CD4-positive, alpha-beta T cell (primary cell): ENCODE measurements around the gene FCAR. TPM values are rescaled to one million over a fixed set of nuclear protein-coding genes. Genes with fewer than 3 reads are reported as not detected.
A peak's percentile ranks its signal among the peaks of the same experiment; 100 is the strongest.

Experiments used
- ATAC-seq: fragments of 200-7000 bp; cut with Tn5 transposase; one replicate; pipeline ENCODE4 v1.10.0; 2022; ENCODE audit warnings: mild to moderate bottlenecking; ENCODE audit not compliant: poor library complexity
- CTCF ChIA-PET: fragments of 350-600 bp; sonication (Branson Sonifier 250); formaldehyde crosslinking; loops from one replicate; lab custom pipeline; 2021; ENCODE audit warnings: antibody characterized with exemption, inconsistent platforms; lab: Charles Lee
- POLR2A ChIA-PET: fragments of 350-600 bp; sonication (Branson Sonifier 250); formaldehyde crosslinking; loops from one replicate; lab custom pipeline; 2021; ENCODE audit warnings: antibody characterized with exemption, inconsistent platforms; lab: Charles Lee
- DNase-seq, 14 experiments: peaks; one replicate each; pipeline ENCODE4 v3.0.0-alpha.2; 2013 to 2020; ENCODE audit warnings: mixed read lengths in 2 of 14
- H3K27ac ChIP-seq, 2 donors: one replicate each; pipeline versions ENCODE4 v1.5.1 to v1.7.0; 2013; ENCODE audit warnings: low read length in 2 of 2, low read depth in 1 of 2, mild to moderate bottlenecking in 1 of 2
- H3K27me3 ChIP-seq, 2 experiments: 1 replicate in 1 of 2; 2 replicates in 1 of 2; pipeline versions ENCODE4 v1.6.1 to v1.7.0; 2013; ENCODE audit warnings: low read length in 2 of 2, control low read depth in 1 of 2, mild to moderate bottlenecking in 1 of 2, moderate library complexity in 1 of 2; ENCODE audit not compliant: insufficient read depth in 2 of 2, control insufficient read depth in 1 of 2
- H3K36me3 ChIP-seq: one replicate; pipeline ENCODE4 v1.6.1; 2013; ENCODE audit warnings: low read length, control low read depth; ENCODE audit not compliant: insufficient read depth
- H3K4me1 ChIP-seq: one replicate; pipeline ENCODE4 v1.6.1; 2013; ENCODE audit warnings: low read length, control low read depth; ENCODE audit not compliant: insufficient read depth
- H3K4me3 ChIP-seq: one replicate; pipeline ENCODE4 v1.5.1; 2013; ENCODE audit warnings: mild to moderate bottlenecking, low read length, moderate library complexity
- H3K9me3 ChIP-seq, 2 experiments: 1 replicate in 1 of 2; 2 replicates in 1 of 2; pipeline versions ENCODE4 v1.6.1 to v1.7.0; 2013; ENCODE audit warnings: low read length in 2 of 2, mild to moderate bottlenecking in 2 of 2, control low read depth in 1 of 2, moderate library complexity in 1 of 2; ENCODE audit not compliant: control insufficient read depth in 1 of 2, insufficient read depth in 1 of 2
- H3K27ac Mint-ChIP-seq: one replicate; pipeline ENCODE4 v1.8.0; 2020; ENCODE audit warnings: mixed read lengths
- H3K27me3 Mint-ChIP-seq: one replicate; pipeline ENCODE4 v1.8.0; 2021; ENCODE audit warnings: mixed read lengths
- H3K36me3 Mint-ChIP-seq: one replicate; pipeline ENCODE4 v1.8.0; 2021; ENCODE audit warnings: low read depth, mixed read lengths
- H3K4me1 Mint-ChIP-seq: one replicate; pipeline ENCODE4 v1.8.0; 2021; ENCODE audit warnings: low read depth, mixed read lengths
- H3K4me3 Mint-ChIP-seq: one replicate; pipeline ENCODE4 v1.8.0; 2020; ENCODE audit warnings: mild to moderate bottlenecking, mixed read lengths
- H3K9me3 Mint-ChIP-seq: one replicate; pipeline ENCODE4 v1.8.0; 2020; ENCODE audit warnings: mixed read lengths
- intact Hi-C, 2 experiments: fragments of 100-400 bp; cut with DNase I in 1 of 2; cut with micrococcal nuclease in 1 of 2; formaldehyde crosslinking; loops; one replicate each; pipeline versions ENCODE4 v1.15.1 to v1.9.0; 2023 to 2025; cut with DNase I, micrococcal nuclease
- total RNA-seq, 174 experiments: library from RNA in 2 of 174; stranded (reverse) in 2 of 174; gene quantifications; one replicate each; pipeline ENCODE4 v1.2.3 and lab custom pipeline; 2021 to 2026
- TF ChIP-seq, protein P1 (sequence below): fragments of 200-600 bp; IDR thresholded peaks from one replicate; pipeline ENCODE4 v1.8.0; 2022; ENCODE audit warnings: antibody characterized with exemption, mild to moderate bottlenecking

The FCAR gene
- total RNA-seq, 2 experiments from 2014 or later = 0.96 to 1.4 TPM

- Mint-ChIP-seq H3K4me3 (no peak overlapping the region), H3K27me3 (peaks cover 36% of the 10 kb centered on the region), H3K27ac (no peak overlapping the region), H3K9me3 (no peaks in the 10 kb centered on the region), H3K4me1 (no peaks in the 10 kb centered on the region), H3K36me3 (no peaks in the 10 kb centered on the region)
- H3K27me3 ChIP-seq = peaks cover 10 to 14% of the 10 kb centered on the region in 2 experiments
- ChIA-PET CTCF (no interaction called here), POLR2A (no interaction called here)
- H3K27ac ChIP-seq = no peak overlapping the region
- TF ChIP-seq, protein P1, sequence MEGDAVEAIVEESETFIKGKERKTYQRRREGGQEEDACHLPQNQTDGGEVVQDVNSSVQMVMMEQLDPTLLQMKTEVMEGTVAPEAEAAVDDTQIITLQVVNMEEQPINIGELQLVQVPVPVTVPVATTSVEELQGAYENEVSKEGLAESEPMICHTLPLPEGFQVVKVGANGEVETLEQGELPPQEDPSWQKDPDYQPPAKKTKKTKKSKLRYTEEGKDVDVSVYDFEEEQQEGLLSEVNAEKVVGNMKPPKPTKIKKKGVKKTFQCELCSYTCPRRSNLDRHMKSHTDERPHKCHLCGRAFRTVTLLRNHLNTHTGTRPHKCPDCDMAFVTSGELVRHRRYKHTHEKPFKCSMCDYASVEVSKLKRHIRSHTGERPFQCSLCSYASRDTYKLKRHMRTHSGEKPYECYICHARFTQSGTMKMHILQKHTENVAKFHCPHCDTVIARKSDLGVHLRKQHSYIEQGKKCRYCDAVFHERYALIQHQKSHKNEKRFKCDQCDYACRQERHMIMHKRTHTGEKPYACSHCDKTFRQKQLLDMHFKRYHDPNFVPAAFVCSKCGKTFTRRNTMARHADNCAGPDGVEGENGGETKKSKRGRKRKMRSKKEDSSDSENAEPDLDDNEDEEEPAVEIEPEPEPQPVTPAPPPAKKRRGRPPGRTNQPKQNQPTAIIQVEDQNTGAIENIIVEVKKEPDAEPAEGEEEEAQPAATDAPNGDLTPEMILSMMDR = no peak
- intact Hi-C loops = no loop called here
- no peak for DNase-seq
- no peaks in the 10 kb centered on the region for H3K36me3 ChIP-seq
- H3K4me3 ChIP-seq = no peak overlapping the region
- no peaks in the 10 kb centered on the region for H3K4me1 ChIP-seq
- no peak for ATAC-seq
- H3K9me3 ChIP-seq = peaks cover 0 to 28% of the 10 kb centered on the region in 2 experiments
These were observed 7.8 kb downstream of the FCAR start for GRCh38 chr19:54881884-54882283.

- Histone ChIP-seq H3K9me3 (peaks cover 0 to 28% of the 10 kb centered on the region in 2 experiments), H3K27ac (no peak overlapping the region), H3K36me3 (no peaks in the 10 kb centered on the region), H3K27me3 (peaks cover 10 to 14% of the 10 kb centered on the region in 2 experiments), H3K4me1 (no peaks in the 10 kb centered on the region), H3K4me3 (no peak overlapping the region)
- Mint-ChIP-seq H3K4me1 (no peaks in the 10 kb centered on the region), H3K36me3 (no peaks in the 10 kb centered on the region), H3K9me3 (no peaks in the 10 kb centered on the region), H3K27ac (no peak overlapping the region), H3K4me3 (no peak overlapping the region), H3K27me3 (peaks cover 30% of the 10 kb centered on the region)
- ChIA-PET POLR2A (no interaction called here), CTCF (no interaction called here)
- peak in 1 of 14 experiments; percentile 33 for DNase-seq
- no peak for ATAC-seq
- intact Hi-C loops = no loop called here
- TF ChIP-seq, protein P1 = no peak
These were observed 8.7 kb downstream of the FCAR start for GRCh38 chr19:54882758-54883157.

DNA sequence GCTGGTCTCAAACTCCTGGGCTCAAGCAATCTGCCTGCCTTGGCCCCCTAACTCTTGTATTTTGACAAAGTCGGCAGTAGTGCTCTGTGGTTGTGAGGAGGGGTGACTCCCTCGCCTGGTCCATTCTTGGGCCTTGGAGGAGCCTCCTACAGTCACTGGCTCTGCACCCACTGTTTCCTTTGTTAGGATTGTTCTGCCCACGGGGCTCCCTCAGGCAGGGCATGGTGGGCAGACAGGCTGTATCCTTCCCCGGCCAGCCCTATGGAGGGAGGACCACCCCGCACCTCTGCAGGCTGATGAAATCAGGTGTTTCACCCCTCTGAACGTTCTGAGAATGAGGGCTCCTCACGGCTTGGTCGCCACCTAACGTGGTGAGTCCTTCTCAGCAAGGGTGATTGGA lies 9.2 kb downstream of the FCAR start:
- TF ChIP-seq, protein P1 = no peak
- Histone ChIP-seq H3K27ac (no peak overlapping the region), H3K4me1 (no peaks in the 10 kb centered on the region), H3K9me3 (peaks cover 0 to 28% of the 10 kb centered on the region in 2 experiments), H3K36me3 (no peaks in the 10 kb centered on the region), H3K4me3 (no peak overlapping the region), H3K27me3 (peaks cover 10 to 14% of the 10 kb centered on the region in 2 experiments)
- ChIA-PET CTCF (no interaction called here), POLR2A (no interaction called here)
- Mint-ChIP-seq H3K36me3 (no peaks in the 10 kb centered on the region), H3K27ac (no peak overlapping the region), H3K4me1 (no peaks in the 10 kb centered on the region), H3K9me3 (no peaks in the 10 kb centered on the region), H3K4me3 (no peak overlapping the region), H3K27me3 (peaks cover 30% of the 10 kb centered on the region)
- ATAC-seq (no peak), DNase-seq (no peak)
- intact Hi-C loops = no loop called here
